NCI-H526 (cell line): ENCODE data around the gene ADM2.
A peak's percentile ranks its signal among the peaks of the same experiment; 100 is the strongest.

Source experiments
- DNase-seq, 2 experiments: peaks; one replicate each; lab custom pipeline; 2025; lab: John Stamatoyannopoulos, UW

ADM2 gene

GRCh38 chr22:50485221-50486131 lies 4.1 kb downstream of the ADM2 start:
- no peak for DNase-seq

GRCh38 chr22:50486561-50487289 lies 5.4 kb downstream of the ADM2 start, which contains the start of gene MIOX:
Gene MIOX (plus strand): TSS chr22:50486859. CDS start chr22:50486898, 39 bp downstream.
- no peak for DNase-seq

GRCh38 chr22:50487290-50488005 lies 6.1 kb downstream of the ADM2 start:
- no peak for DNase-seq

- DNase-seq: no peak
Observed at GRCh38 chr22:50488006-50488677, 6.8 kb downstream of the ADM2 start.

- no peak for DNase-seq
Observed at GRCh38 chr22:50488886-50489285, 7.5 kb downstream of the ADM2 start.

GRCh38 chr22:50489363-50490243 lies 8.3 kb downstream of the ADM2 start:
- no peak for DNase-seq

- no peak for DNase-seq
Observed at GRCh38 chr22:50490531-50491308, 9.4 kb downstream of the ADM2 start.

- no peak for DNase-seq
Observed at GRCh38 chr22:50497093-50497492, 15.8 kb downstream of the ADM2 start.

GRCh38 chr22:50498322-50498890 lies 17.1 kb downstream of the ADM2 start:
- peak; percentile 69 to 88 for DNase-seq

- DNase-seq: no peak
Observed at GRCh38 chr22:50500452-50500851, 19.1 kb downstream of the ADM2 start.

GRCh38 chr22:50502096-50502495 lies 20.8 kb downstream of the ADM2 start:
- DNase-seq: no peak

- DNase-seq: no peak
Observed at GRCh38 chr22:50502628-50503474, 21.5 kb downstream of the ADM2 start.

GRCh38 chr22:50503475-50504145 lies 22.3 kb downstream of the ADM2 start:
- DNase-seq: no peak

GRCh38 chr22:50504369-50505211 lies 23.2 kb downstream of the ADM2 start:
- DNase-seq: no peak

GRCh38 chr22:50505276-50505775 lies 24.0 kb downstream of the ADM2 start:
- no peak for DNase-seq

GRCh38 chr22:50505776-50506610 lies 24.6 kb downstream of the ADM2 start:
- DNase-seq: no peak
